Stimulated activated CD4-positive, alpha-beta T cell treated with anti-CD3 and anti-CD28 coated beads, Interleukin-15, amount 100 ng/mL, for 24 hours (primary cell): Measurements from ENCODE around the gene UVSSA.
"Not testable (repeated sequence)": the region's sequence is repeated elsewhere in the genome, so short reads cannot be mapped to it uniquely, and the experiment has no call there.

Experiments used
- DNase-seq: peaks from one replicate; pipeline ENCODE4 v3.0.0-alpha.2; 2020

Gene UVSSA

GRCh38 chr4:1317177-1318045 lies 29.6 kb upstream of the UVSSA start:
- no peak for DNase-seq

- no peak for DNase-seq
These were observed 29.0 kb upstream of the UVSSA start for GRCh38 chr4:1318046-1318375.

GRCh38 chr4:1318488-1319213 lies 28.4 kb upstream of the UVSSA start:
- DNase-seq, result peak; percentile 38

GRCh38 chr4:1321486-1321885 lies 25.5 kb upstream of the UVSSA start:
- DNase-seq, result no peak

- DNase-seq, result no peak
These were observed 24.9 kb upstream of the UVSSA start for GRCh38 chr4:1321946-1322650.

GRCh38 chr4:1323280-1323634 lies 23.8 kb upstream of the UVSSA start:
- DNase-seq, result no peak

- DNase-seq, result no peak
These were observed 23.2 kb upstream of the UVSSA start for GRCh38 chr4:1323635-1324442.

- DNase-seq, result not testable (repeated sequence)
These were observed 22.4 kb upstream of the UVSSA start for GRCh38 chr4:1324443-1325175.

- DNase-seq, result no peak
These were observed 21.9 kb upstream of the UVSSA start for GRCh38 chr4:1325176-1325480.

GRCh38 chr4:1325681-1326635 lies 21.1 kb upstream of the UVSSA start:
- DNase-seq, result no peak

- no peak for DNase-seq
These were observed 20.1 kb upstream of the UVSSA start for GRCh38 chr4:1326751-1327525.

GRCh38 chr4:1327526-1328266 lies 19.3 kb upstream of the UVSSA start:
- no peak for DNase-seq

GRCh38 chr4:1328267-1329155 lies 18.5 kb upstream of the UVSSA start:
- no peak for DNase-seq

GRCh38 chr4:1329408-1330371 lies 17.3 kb upstream of the UVSSA start:
- DNase-seq, result no peak

- DNase-seq, result peak; percentile 74
These were observed 16.0 kb upstream of the UVSSA start for GRCh38 chr4:1330761-1331590.

- no peak for DNase-seq
These were observed 15.2 kb upstream of the UVSSA start for GRCh38 chr4:1331591-1332353.
